ENCODE data around the gene ATG10. TPM values are rescaled to one million over a fixed set of nuclear protein-coding genes. Genes with fewer than 3 reads are reported as not detected.

The ATG10 gene
- total and polyA plus RNA-seq, 2 donors (not counting 1 experiment from before 2014, with no cell fraction given): 1.6 to 11.6 TPM

DNA sequence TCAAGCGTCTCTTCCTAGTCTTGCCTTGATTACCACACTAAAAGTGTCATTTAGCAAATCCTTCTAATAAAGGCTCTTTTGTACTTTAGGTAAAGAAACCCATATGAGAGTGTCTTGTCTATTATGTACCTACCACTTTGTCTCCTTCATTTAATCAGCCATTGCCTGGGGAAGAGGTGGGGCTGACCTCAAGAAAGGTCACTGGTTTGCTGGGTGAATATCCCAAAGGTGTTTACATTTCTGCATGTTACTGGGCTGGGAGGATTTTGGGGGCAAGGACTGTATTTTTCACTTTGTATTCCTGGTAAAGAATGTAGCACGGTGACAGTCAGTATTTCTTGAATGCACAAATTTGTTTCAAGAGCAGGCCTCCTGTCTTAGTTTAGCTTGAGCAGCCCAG is 318.2 kb downstream of the ATG10 start:
- Histone ChIP-seq H3K9ac (ENCODE audit: low read length) (no peak overlapping the region), H3K36me3 (replicated peaks in 1 of 2; ENCODE audit: control extremely low read depth in 1 of 2, control insufficient read depth in 1 of 2, extremely low read depth in 1 of 2, insufficient read depth in 2 of 2, low read length in 1 of 2) (no peaks in the 10 kb centered on the region), H3K9me3 (ENCODE audit: control extremely low read depth in 1 of 3, control insufficient read depth in 2 of 3, insufficient read depth in 1 of 3, low read length in 2 of 3) (no peaks in the 10 kb centered on the region), H4K20me1 (ENCODE audit: control insufficient read depth, insufficient read depth, low read length, poor library complexity, severe bottlenecking) (no peaks in the 10 kb centered on the region), H3K4me3 (ENCODE audit: control extremely low read depth in 1 of 5, extremely low read depth in 1 of 5, insufficient read depth in 1 of 5, low read depth in 2 of 5, low read length in 4 of 5) (no peak overlapping the region), H3K79me2 (ENCODE audit: control insufficient read depth, insufficient read depth, low read length) (no peaks in the 10 kb centered on the region), H3K4me2 (replicated peaks; ENCODE audit: low read depth, low read length, poor library complexity, severe bottlenecking) (no peak overlapping the region), H3K27ac (ENCODE audit: low read length in 2 of 2) (no peak overlapping the region), H2AFZ (ENCODE audit: insufficient read depth, low read depth, low read length, poor library complexity, severe bottlenecking) (no peak overlapping the region), H3K27me3 (replicated peaks in 1 of 4; ENCODE audit: control extremely low read depth in 1 of 4, control insufficient read depth in 3 of 4, insufficient read depth in 4 of 4, low read length in 3 of 4) (no peaks in the 10 kb centered on the region), H3K4me1 (ENCODE audit: control insufficient read depth in 2 of 2, insufficient read depth in 2 of 2, low read length in 2 of 2) (no peaks in the 10 kb centered on the region)
- no peak for DNase-seq
- ChIA-PET CTCF (no interaction called here), POLR2A (no interaction called here)
- WGBS (ENCODE audit: insufficient coverage): 100% methylated on average over 1 of the region's 2 CpGs
- TF ChIP-seq, protein P1, sequence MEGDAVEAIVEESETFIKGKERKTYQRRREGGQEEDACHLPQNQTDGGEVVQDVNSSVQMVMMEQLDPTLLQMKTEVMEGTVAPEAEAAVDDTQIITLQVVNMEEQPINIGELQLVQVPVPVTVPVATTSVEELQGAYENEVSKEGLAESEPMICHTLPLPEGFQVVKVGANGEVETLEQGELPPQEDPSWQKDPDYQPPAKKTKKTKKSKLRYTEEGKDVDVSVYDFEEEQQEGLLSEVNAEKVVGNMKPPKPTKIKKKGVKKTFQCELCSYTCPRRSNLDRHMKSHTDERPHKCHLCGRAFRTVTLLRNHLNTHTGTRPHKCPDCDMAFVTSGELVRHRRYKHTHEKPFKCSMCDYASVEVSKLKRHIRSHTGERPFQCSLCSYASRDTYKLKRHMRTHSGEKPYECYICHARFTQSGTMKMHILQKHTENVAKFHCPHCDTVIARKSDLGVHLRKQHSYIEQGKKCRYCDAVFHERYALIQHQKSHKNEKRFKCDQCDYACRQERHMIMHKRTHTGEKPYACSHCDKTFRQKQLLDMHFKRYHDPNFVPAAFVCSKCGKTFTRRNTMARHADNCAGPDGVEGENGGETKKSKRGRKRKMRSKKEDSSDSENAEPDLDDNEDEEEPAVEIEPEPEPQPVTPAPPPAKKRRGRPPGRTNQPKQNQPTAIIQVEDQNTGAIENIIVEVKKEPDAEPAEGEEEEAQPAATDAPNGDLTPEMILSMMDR (IDR thresholded peaks at IDR 0.05): no peak
- TF ChIP-seq EZH2 (IDR thresholded peaks at IDR 0.05; ENCODE audit: borderline replicate concordance, insufficient read depth, low read depth, low read length, poor library complexity, severe bottlenecking): no peak
- no peak overlapping the region for H3K4me3 Mint-ChIP-seq
- H3K27me3 Mint-ChIP-seq: no peaks in the 10 kb centered on the region
- ATAC-seq (ENCODE audit: low read depth): no peak
- no peak overlapping the region for H3K27ac Mint-ChIP-seq
- intact Hi-C loops (cut with micrococcal nuclease): no loop called here
- no peaks in the 10 kb centered on the region for H3K9me3 Mint-ChIP-seq (ENCODE audit: insufficient read depth)
- H3K4me1 Mint-ChIP-seq: no peaks in the 10 kb centered on the region

DNA sequence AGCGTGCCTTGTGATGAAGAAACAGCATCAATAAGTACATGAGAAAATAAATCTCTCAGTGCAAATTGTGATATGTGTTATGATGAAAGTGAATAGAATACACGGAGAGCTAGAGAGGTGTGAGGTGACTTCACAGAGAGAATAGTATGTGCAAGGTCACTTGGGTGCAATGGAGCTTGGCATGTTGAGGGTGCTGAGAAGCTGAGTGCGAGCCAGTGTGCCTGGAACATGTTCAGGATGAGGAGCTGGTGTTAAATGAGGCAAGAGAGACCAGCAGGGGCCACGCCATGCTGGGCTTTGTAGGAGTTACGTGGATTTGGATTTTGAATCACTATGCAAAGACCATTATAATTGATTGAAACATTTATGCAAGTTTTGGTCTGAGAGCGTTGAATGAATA is 319.1 kb downstream of the ATG10 start:
- no peak overlapping the region for H2AFZ ChIP-seq (ENCODE audit: insufficient read depth, low read depth, low read length, poor library complexity, severe bottlenecking)
- H3K9me3 ChIP-seq (ENCODE audit: control extremely low read depth in 1 of 3, control insufficient read depth in 2 of 3, insufficient read depth in 1 of 3, low read length in 2 of 3): no peaks in the 10 kb centered on the region
- POLR2A ChIA-PET: no interaction called here
- no peaks in the 10 kb centered on the region for H3K4me1 ChIP-seq (ENCODE audit: control insufficient read depth in 2 of 2, insufficient read depth in 2 of 2, low read length in 2 of 2)
- CTCF ChIA-PET: no interaction called here
- no peaks in the 10 kb centered on the region for H3K27me3 ChIP-seq (replicated peaks in 1 of 4; ENCODE audit: control extremely low read depth in 1 of 4, control insufficient read depth in 3 of 4, insufficient read depth in 4 of 4, low read length in 3 of 4)
- H3K36me3 ChIP-seq (replicated peaks in 1 of 2; ENCODE audit: control extremely low read depth in 1 of 2, control insufficient read depth in 1 of 2, extremely low read depth in 1 of 2, insufficient read depth in 2 of 2, low read length in 1 of 2): no peaks in the 10 kb centered on the region
- Mint-ChIP-seq H3K27ac (no peak overlapping the region), H3K9me3 (ENCODE audit: insufficient read depth) (no peaks in the 10 kb centered on the region), H3K4me3 (no peak overlapping the region), H3K4me1 (no peaks in the 10 kb centered on the region), H3K27me3 (no peaks in the 10 kb centered on the region)
- WGBS (ENCODE audit: insufficient coverage): 100% methylated on average over 4 of the region's 6 CpGs
- no peaks in the 10 kb centered on the region for H4K20me1 ChIP-seq (ENCODE audit: control insufficient read depth, insufficient read depth, low read length, poor library complexity, severe bottlenecking)
- no peak overlapping the region for H3K27ac ChIP-seq (ENCODE audit: low read length in 2 of 2)
- H3K4me2 ChIP-seq (replicated peaks; ENCODE audit: low read depth, low read length, poor library complexity, severe bottlenecking): no peak overlapping the region
- DNase-seq: no peak
- TF ChIP-seq, protein P1 (IDR thresholded peaks at IDR 0.05): no peak
- no peak for TF ChIP-seq EZH2 (IDR thresholded peaks at IDR 0.05; ENCODE audit: borderline replicate concordance, insufficient read depth, low read depth, low read length, poor library complexity, severe bottlenecking)
- H3K9ac ChIP-seq (ENCODE audit: low read length): no peak overlapping the region
- no peak for ATAC-seq (ENCODE audit: low read depth)
- H3K4me3 ChIP-seq (ENCODE audit: control extremely low read depth in 1 of 5, extremely low read depth in 1 of 5, insufficient read depth in 1 of 5, low read depth in 2 of 5, low read length in 4 of 5): no peak overlapping the region
- H3K79me2 ChIP-seq (ENCODE audit: control insufficient read depth, insufficient read depth, low read length): no peaks in the 10 kb centered on the region
- intact Hi-C loops (cut with micrococcal nuclease): no loop called here
